Calu3 (cell line): Measurements from ENCODE around the gene DEPDC5. TPM values are rescaled to one million over a fixed set of nuclear protein-coding genes. Genes with fewer than 3 reads are reported as not detected.

Experiments used
- BruUV-seq: library from RNA; stranded (reverse); fragments of 400-500 nt; replicated peaks from 2 replicates; lab custom pipeline; 2021; lab: Mats Ljungman, UMichigan
- CTCF ChIA-PET: fragments of 300-600 bp; sonication (Branson Sonifier 250); formaldehyde crosslinking; loops from one replicate; lab custom pipeline; 2022; ENCODE audit warnings: antibody characterized with exemption; lab: Charles Lee
- DNase-seq: peaks from one replicate; pipeline ENCODE4 v3.0.0; 2022
- H3K27ac Mint-ChIP-seq: one replicate; pipeline ENCODE4 v1.8.0; 2022; ENCODE audit warnings: mixed read lengths; ENCODE audit not compliant: unreplicated experiment
- H3K27me3 Mint-ChIP-seq: one replicate; pipeline ENCODE4 v1.8.0; 2022; ENCODE audit warnings: mixed read lengths; ENCODE audit not compliant: unreplicated experiment
- H3K36me3 Mint-ChIP-seq: one replicate; pipeline ENCODE4 v1.8.0; 2022; ENCODE audit warnings: mild to moderate bottlenecking, moderate library complexity, mixed read lengths; ENCODE audit not compliant: insufficient read depth, unreplicated experiment
- H3K4me1 Mint-ChIP-seq: one replicate; pipeline ENCODE4 v1.8.0; 2022; ENCODE audit warnings: mild to moderate bottlenecking, low read depth, mixed read lengths; ENCODE audit not compliant: unreplicated experiment
- H3K4me3 Mint-ChIP-seq: one replicate; pipeline ENCODE4 v1.8.0; 2022; ENCODE audit warnings: mild to moderate bottlenecking, low read depth, moderate library complexity, mixed read lengths; ENCODE audit not compliant: unreplicated experiment
- H3K9me3 Mint-ChIP-seq: one replicate; pipeline ENCODE4 v1.8.0; 2022; ENCODE audit warnings: low read depth, mixed read lengths; ENCODE audit not compliant: unreplicated experiment
- CTCF ChIP-seq: fragments of 200-600 bp; IDR thresholded peaks from one replicate; pipeline ENCODE4 v1.8.0; 2022; ENCODE audit warnings: antibody characterized with exemption; ENCODE audit not compliant: unreplicated experiment
- intact Hi-C: fragments of 100-400 bp; cut with micrococcal nuclease; formaldehyde crosslinking; loops from one replicate; pipeline ENCODE4 v1.10.0; 2022; ENCODE audit not compliant: unreplicated experiment
- total RNA-seq: library from RNA; stranded (reverse); gene quantifications from 2 replicates; pipeline ENCODE4 v1.2.3, GENCODE V29; 2022

Gene DEPDC5
- total RNA-seq, 1 experiment from 2014 or later = 33.1 TPM

- no TSS peak for BruUV-seq
- intact Hi-C loops = no loop called here
- no peak for TF ChIP-seq CTCF
- Mint-ChIP-seq H3K9me3 (no peaks in the 10 kb centered on the region), H3K36me3 (no peaks in the 10 kb centered on the region), H3K27ac (no peak overlapping the region), H3K4me1 (no peaks in the 10 kb centered on the region), H3K4me3 (no peak overlapping the region), H3K27me3 (peaks cover 82% of the 10 kb centered on the region)
- CTCF ChIA-PET = no interaction called here
- no peak for DNase-seq
Observed at GRCh38 chr22:31933406-31933805, 179.6 kb downstream of the DEPDC5 start.

GRCh38 chr22:31933816-31934482 lies 180.1 kb downstream of the DEPDC5 start:
- CTCF ChIA-PET = interaction anchor here (0.9 kb wide), 1 partner anchor 16 kb away, joined by 4 read pairs; no protein-coding TSS in a partner anchor
- H3K9me3 Mint-ChIP-seq = no peaks in the 10 kb centered on the region
- intact Hi-C loops = no loop called here
- no TSS peak for BruUV-seq
- no peaks in the 10 kb centered on the region for H3K4me1 Mint-ChIP-seq
- H3K4me3 Mint-ChIP-seq = no peak overlapping the region
- no peak for DNase-seq
- H3K36me3 Mint-ChIP-seq = no peaks in the 10 kb centered on the region
- H3K27me3 Mint-ChIP-seq = peaks cover 82% of the 10 kb centered on the region
- H3K27ac Mint-ChIP-seq = no peak overlapping the region
- no peak for TF ChIP-seq CTCF

- CTCF ChIA-PET = interaction anchor here (0.5 kb wide), 1 partner anchor 466 kb away, joined by 3 read pairs; no protein-coding TSS in a partner anchor
- no TSS peak for BruUV-seq
- TF ChIP-seq CTCF = no peak
- Mint-ChIP-seq H3K4me1 (no peaks in the 10 kb centered on the region), H3K27ac (no peak overlapping the region), H3K27me3 (peaks cover 71% of the 10 kb centered on the region), H3K36me3 (no peaks in the 10 kb centered on the region), H3K9me3 (no peaks in the 10 kb centered on the region), H3K4me3 (no peak overlapping the region)
- intact Hi-C loops = no loop called here
- no peak for DNase-seq
Observed at GRCh38 chr22:31935961-31936635, 182.3 kb downstream of the DEPDC5 start.

GRCh38 chr22:31937341-31937740 lies 183.5 kb downstream of the DEPDC5 start:
- H3K4me1 Mint-ChIP-seq = no peaks in the 10 kb centered on the region
- H3K27me3 Mint-ChIP-seq = peaks cover 59% of the 10 kb centered on the region
- TF ChIP-seq CTCF = no peak
- CTCF ChIA-PET = no interaction called here
- H3K36me3 Mint-ChIP-seq = no peaks in the 10 kb centered on the region
- no peaks in the 10 kb centered on the region for H3K9me3 Mint-ChIP-seq
- BruUV-seq = no TSS peak
- no peak for DNase-seq
- intact Hi-C loops = no loop called here
- H3K27ac Mint-ChIP-seq = no peak overlapping the region
- no peak overlapping the region for H3K4me3 Mint-ChIP-seq
